ENCODE measurements around the gene SLC2A9. TPM values are rescaled to one million over a fixed set of nuclear protein-coding genes. Genes with fewer than 3 reads are reported as not detected.
"Not testable (repeated sequence)": the region's sequence is repeated elsewhere in the genome, so short reads cannot be mapped to it uniquely, and the experiment has no call there.

Gene SLC2A9
- total RNA-seq, 2 donors from 2014 or later, result 1.6 to 8.6 TPM

DNA sequence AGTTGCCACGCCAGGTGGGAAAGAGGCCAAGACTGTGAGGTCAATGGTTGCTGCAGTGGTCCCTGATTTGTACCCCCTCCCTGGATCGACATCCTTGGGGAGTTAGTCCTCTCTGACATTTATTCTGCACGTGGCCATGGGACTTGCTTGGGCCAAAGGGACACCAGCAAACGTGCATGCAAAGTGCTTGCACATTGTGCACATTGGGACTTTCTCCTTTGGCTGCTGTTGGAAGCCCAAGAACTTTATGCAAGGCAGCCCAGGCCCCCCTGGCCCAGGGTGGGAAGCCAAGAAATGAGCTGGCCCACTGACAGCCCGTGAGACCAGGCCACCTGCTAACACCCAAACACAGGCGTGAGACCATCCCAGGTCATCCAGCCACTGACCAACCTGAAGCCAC, 38.1 kb downstream of the SLC2A9 start:
- H3K27me3 ChIP-seq, result no peaks in the 10 kb centered on the region
- no peak overlapping the region for H3K27ac ChIP-seq
- H3K36me3 ChIP-seq (replicated peaks in 1 of 2; ENCODE audit: insufficient read depth in 1 of 2, low read depth in 2 of 2), result no peaks in the 10 kb centered on the region
- H3K9me3 ChIP-seq, result no peaks in the 10 kb centered on the region
- no peak for TF ChIP-seq POLR2A (IDR thresholded peaks at IDR 0.05)
- no peak for TF ChIP-seq CTCF (IDR thresholded peaks at IDR 0.05)
- H3K4me1 ChIP-seq, result peaks cover 8% of the 10 kb centered on the region
- ATAC-seq (no peak), DNase-seq (no peak)
- 71 to 94% methylated on average over 2 to 6 of the region's 6 CpGs for WGBS, 2 donors
- intact Hi-C loops (cut with DNase I), result no loop called here
- no peak overlapping the region for H3K4me3 ChIP-seq

DNA sequence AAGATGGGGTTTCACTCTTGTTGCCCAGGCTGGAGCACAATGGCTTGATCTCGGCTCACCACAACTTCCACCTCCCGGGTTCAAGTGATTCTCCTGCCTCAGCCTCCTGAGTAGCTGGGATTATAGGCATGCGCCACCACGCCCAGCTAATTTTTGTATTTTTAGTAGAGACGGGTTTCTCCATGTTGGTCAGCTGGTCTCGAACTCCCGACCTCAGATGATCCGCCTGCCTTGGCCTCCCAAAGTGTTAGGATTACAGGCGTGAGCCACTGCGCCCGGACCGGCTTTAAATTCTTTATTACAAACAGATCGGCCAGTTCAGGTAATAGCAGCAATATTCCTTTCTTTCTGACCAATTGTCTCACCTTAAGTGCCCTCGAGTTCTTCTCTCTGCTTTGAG, 39.4 kb downstream of the SLC2A9 start:
- intact Hi-C loops (cut with DNase I); H3K36me3 ChIP-seq (replicated peaks in 1 of 2; ENCODE audit: insufficient read depth in 1 of 2, low read depth in 2 of 2); H3K4me1 ChIP-seq; H3K27ac ChIP-seq; H3K27me3 ChIP-seq; H3K9me3 ChIP-seq; DNase-seq; ATAC-seq; H3K4me3 ChIP-seq: not testable (repeated sequence)
- WGBS, 2 donors, result 79 to 86% methylated on average over 14 of the region's 14 CpGs

DNA sequence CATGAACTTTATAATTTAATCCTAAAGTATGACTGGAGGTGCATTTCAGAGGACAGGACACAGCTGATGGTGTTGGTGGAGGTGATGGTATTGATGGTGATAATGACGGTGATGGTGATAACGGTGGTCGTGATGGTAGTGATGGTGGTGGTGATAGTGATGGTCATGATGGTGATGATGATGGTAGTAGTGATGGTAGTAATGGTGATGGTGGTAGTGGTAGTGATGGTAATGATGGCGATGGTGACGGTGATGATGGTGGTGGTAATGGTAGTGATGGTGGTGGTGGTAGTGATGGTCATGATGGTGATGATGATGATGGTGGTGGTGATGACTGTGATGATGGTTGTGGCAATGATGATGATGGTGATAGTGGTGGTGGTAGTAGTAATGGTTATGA, 40.4 kb downstream of the SLC2A9 start:
- WGBS, 2 donors, result 86 to 91% methylated on average over 5 of the region's 5 CpGs
- Histone ChIP-seq H3K27ac (no peak overlapping the region), H3K36me3 (replicated peaks in 1 of 2; ENCODE audit: insufficient read depth in 1 of 2, low read depth in 2 of 2) (no peaks in the 10 kb centered on the region), H3K4me1 (peaks cover 8% of the 10 kb centered on the region), H3K4me3 (no peak overlapping the region), H3K27me3 (no peaks in the 10 kb centered on the region), H3K9me3 (no peaks in the 10 kb centered on the region)
- DNase-seq (no peak), ATAC-seq (no peak)
- intact Hi-C loops (cut with DNase I), result no loop called here
- TF ChIP-seq POLR2A (IDR thresholded peaks at IDR 0.05), result no peak
- TF ChIP-seq CTCF (IDR thresholded peaks at IDR 0.05), result no peak

- Histone ChIP-seq H3K27ac (no peak overlapping the region), H3K9me3 (no peaks in the 10 kb centered on the region), H3K27me3 (no peaks in the 10 kb centered on the region), H3K36me3 (replicated peaks in 1 of 2; ENCODE audit: insufficient read depth in 1 of 2, low read depth in 2 of 2) (no peaks in the 10 kb centered on the region), H3K4me3 (no peak overlapping the region), H3K4me1 (peaks cover 8% of the 10 kb centered on the region)
- WGBS, 2 donors, result 29 to 32% methylated on average over 10 of the region's 10 CpGs
- ATAC-seq, result peak; percentile 68
- intact Hi-C loops (cut with DNase I), result no loop called here
- DNase-seq, result peak in 1 of 4 donors; percentile 7
- TF ChIP-seq CTCF (IDR thresholded peaks at IDR 0.05) (peak in 2 of 7 experiments; percentile 14 to 19), POLR2A (IDR thresholded peaks at IDR 0.05) (no peak)
Observed at GRCh38 chr4:9979101-9979701, 42.1 kb downstream of the SLC2A9 start.

- no peak overlapping the region for H3K4me3 ChIP-seq
- intact Hi-C loops (cut with DNase I), result no loop called here
- no peaks in the 10 kb centered on the region for H3K27me3 ChIP-seq
- 64 to 76% methylated on average over 11 of the region's 11 CpGs for WGBS, 2 donors
- ATAC-seq (no peak), DNase-seq (no peak)
- no peak overlapping the region for H3K27ac ChIP-seq
- TF ChIP-seq POLR2A (IDR thresholded peaks at IDR 0.05) (no peak), CTCF (IDR thresholded peaks at IDR 0.05) (no peak)
- no peaks in the 10 kb centered on the region for H3K9me3 ChIP-seq
- peaks cover 8% of the 10 kb centered on the region for H3K4me1 ChIP-seq
- no peaks in the 10 kb centered on the region for H3K36me3 ChIP-seq (replicated peaks in 1 of 2; ENCODE audit: insufficient read depth in 1 of 2, low read depth in 2 of 2)
Observed at GRCh38 chr4:9977518-9978031, 43.7 kb downstream of the SLC2A9 start.
